ENCODE data around the gene DNAAF9.

DNA sequence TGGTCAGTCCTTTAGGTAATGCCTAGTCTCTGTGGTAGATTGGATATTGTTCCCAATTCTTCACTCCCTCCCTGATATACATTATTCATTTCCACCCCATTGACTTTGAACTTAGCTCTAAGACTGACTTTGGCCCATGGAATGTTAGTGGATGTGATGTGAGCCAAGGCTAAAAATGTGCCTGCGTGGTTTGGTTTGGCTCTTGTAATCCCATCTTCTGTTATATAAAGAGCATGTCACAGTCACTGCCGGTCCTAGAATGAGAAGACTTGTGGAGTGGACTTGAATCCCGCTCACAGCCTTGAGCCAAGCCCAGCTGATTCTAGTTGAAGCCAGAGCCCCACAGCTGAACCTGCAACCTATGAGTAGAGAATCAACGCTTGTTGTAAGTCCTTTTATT lies 23.6 kb upstream of the DNAAF9 start:
- TF ChIP-seq, protein P1, sequence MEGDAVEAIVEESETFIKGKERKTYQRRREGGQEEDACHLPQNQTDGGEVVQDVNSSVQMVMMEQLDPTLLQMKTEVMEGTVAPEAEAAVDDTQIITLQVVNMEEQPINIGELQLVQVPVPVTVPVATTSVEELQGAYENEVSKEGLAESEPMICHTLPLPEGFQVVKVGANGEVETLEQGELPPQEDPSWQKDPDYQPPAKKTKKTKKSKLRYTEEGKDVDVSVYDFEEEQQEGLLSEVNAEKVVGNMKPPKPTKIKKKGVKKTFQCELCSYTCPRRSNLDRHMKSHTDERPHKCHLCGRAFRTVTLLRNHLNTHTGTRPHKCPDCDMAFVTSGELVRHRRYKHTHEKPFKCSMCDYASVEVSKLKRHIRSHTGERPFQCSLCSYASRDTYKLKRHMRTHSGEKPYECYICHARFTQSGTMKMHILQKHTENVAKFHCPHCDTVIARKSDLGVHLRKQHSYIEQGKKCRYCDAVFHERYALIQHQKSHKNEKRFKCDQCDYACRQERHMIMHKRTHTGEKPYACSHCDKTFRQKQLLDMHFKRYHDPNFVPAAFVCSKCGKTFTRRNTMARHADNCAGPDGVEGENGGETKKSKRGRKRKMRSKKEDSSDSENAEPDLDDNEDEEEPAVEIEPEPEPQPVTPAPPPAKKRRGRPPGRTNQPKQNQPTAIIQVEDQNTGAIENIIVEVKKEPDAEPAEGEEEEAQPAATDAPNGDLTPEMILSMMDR (IDR thresholded peaks at IDR 0.05): no peak
- TF ChIP-seq POLR2A (IDR thresholded peaks at IDR 0.05; ENCODE audit: low read length) (no peak), JUNB (IDR thresholded peaks at IDR 0.05) (no peak), CEBPB (IDR thresholded peaks at IDR 0.05) (no peak), EHMT2 (IDR thresholded peaks at IDR 0.05; ENCODE audit: low read depth) (no peak), KDM1A (IDR thresholded peaks at IDR 0.05; ENCODE audit: low read depth) (no peak), MAZ (IDR thresholded peaks at IDR 0.05; ENCODE audit: borderline replicate concordance, low read depth, low read length) (no peak), SMC3 (IDR thresholded peaks at IDR 0.05) (no peak), FOSL2 (IDR thresholded peaks at IDR 0.05) (no peak), FOSL2 (CRISPR knock-in tag; IDR thresholded peaks at IDR 0.05) (no peak), ESRRA (IDR thresholded peaks at IDR 0.05; ENCODE audit: borderline replicate concordance, low read length) (no peak)
- TF ChIP-seq, protein P2, sequence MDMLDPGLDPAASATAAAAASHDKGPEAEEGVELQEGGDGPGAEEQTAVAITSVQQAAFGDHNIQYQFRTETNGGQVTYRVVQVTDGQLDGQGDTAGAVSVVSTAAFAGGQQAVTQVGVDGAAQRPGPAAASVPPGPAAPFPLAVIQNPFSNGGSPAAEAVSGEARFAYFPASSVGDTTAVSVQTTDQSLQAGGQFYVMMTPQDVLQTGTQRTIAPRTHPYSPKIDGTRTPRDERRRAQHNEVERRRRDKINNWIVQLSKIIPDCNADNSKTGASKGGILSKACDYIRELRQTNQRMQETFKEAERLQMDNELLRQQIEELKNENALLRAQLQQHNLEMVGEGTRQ (IDR thresholded peaks at IDR 0.05): no peak
- TF ChIP-seq, protein P3, sequence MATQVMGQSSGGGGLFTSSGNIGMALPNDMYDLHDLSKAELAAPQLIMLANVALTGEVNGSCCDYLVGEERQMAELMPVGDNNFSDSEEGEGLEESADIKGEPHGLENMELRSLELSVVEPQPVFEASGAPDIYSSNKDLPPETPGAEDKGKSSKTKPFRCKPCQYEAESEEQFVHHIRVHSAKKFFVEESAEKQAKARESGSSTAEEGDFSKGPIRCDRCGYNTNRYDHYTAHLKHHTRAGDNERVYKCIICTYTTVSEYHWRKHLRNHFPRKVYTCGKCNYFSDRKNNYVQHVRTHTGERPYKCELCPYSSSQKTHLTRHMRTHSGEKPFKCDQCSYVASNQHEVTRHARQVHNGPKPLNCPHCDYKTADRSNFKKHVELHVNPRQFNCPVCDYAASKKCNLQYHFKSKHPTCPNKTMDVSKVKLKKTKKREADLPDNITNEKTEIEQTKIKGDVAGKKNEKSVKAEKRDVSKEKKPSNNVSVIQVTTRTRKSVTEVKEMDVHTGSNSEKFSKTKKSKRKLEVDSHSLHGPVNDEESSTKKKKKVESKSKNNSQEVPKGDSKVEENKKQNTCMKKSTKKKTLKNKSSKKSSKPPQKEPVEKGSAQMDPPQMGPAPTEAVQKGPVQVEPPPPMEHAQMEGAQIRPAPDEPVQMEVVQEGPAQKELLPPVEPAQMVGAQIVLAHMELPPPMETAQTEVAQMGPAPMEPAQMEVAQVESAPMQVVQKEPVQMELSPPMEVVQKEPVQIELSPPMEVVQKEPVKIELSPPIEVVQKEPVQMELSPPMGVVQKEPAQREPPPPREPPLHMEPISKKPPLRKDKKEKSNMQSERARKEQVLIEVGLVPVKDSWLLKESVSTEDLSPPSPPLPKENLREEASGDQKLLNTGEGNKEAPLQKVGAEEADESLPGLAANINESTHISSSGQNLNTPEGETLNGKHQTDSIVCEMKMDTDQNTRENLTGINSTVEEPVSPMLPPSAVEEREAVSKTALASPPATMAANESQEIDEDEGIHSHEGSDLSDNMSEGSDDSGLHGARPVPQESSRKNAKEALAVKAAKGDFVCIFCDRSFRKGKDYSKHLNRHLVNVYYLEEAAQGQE (IDR thresholded peaks at IDR 0.05): no peak
- TF ChIP-seq, protein P4, sequence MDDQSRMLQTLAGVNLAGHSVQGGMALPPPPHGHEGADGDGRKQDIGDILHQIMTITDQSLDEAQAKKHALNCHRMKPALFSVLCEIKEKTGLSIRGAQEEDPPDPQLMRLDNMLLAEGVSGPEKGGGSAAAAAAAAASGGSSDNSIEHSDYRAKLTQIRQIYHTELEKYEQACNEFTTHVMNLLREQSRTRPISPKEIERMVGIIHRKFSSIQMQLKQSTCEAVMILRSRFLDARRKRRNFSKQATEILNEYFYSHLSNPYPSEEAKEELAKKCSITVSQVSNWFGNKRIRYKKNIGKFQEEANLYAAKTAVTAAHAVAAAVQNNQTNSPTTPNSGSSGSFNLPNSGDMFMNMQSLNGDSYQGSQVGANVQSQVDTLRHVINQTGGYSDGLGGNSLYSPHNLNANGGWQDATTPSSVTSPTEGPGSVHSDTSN (IDR thresholded peaks at IDR 0.05): no peak
